Measurements from ENCODE around the gene ELSPBP1.

GRCh38 chr19:47996230-47996727, 1.8 kb downstream of the ELSPBP1 start:
- no peak for TF ChIP-seq CTCF (IDR thresholded peaks at IDR 0.05)
- no peak for TF ChIP-seq POLR2A (IDR thresholded peaks at IDR 0.05)
- no peak for TF ChIP-seq EP300 (IDR thresholded peaks at IDR 0.05)

Data from upper lobe of left lung (tissue), 4 donors.